Urinary bladder (tissue), 4 donors: Measurements from ENCODE around the gene ITPKB. TPM values are rescaled to one million over a fixed set of nuclear protein-coding genes. Genes with fewer than 3 reads are reported as not detected.

Experiments
- DNase-seq: peaks from one replicate; pipeline ENCODE4 v3.0.0-alpha.2; 2015; ENCODE audit errors: extremely low spot score
- H3K27ac ChIP-seq: one replicate; pipeline ENCODE4 v1.5.1; 2013; ENCODE audit warnings: low read depth, mild to moderate bottlenecking, moderate library complexity
- H3K36me3 ChIP-seq: one replicate; pipeline ENCODE4 v1.6.1; 2013; ENCODE audit warnings: mild to moderate bottlenecking, moderate library complexity; ENCODE audit not compliant: insufficient read depth
- H3K4me1 ChIP-seq: one replicate; pipeline ENCODE4 v1.6.1; 2013; ENCODE audit warnings: mild to moderate bottlenecking, moderate library complexity; ENCODE audit not compliant: insufficient read depth
- H3K4me3 ChIP-seq: one replicate; pipeline ENCODE4 v1.5.1; 2013; ENCODE audit warnings: low read depth, low read length
- WGBS: extraction: QIAGEN DNeasy Blood & Tissue Kit; methylation state at CpG from one replicate; pipeline ENCODE4 v1.1.7; 2013; 5-methylcytosine and 5-hydroxymethylcytosine counted together
- polyA plus RNA-seq: library from polyadenylated mRNA; stranded (reverse); fragments of 200-250 nt; gene quantifications from one replicate; pipeline ENCODE4 v1.2.3, GENCODE V29; 2013
- total RNA-seq: library from RNA; depleted of rRNA; stranded (reverse); fragments of >200 nt; gene quantifications from one replicate; pipeline ENCODE4 v1.2.3, GENCODE V29; 2014
- donor health status: healthy with polysubstance abuse.
- donor health status: healthy.

The ITPKB gene
- total and polyA plus RNA-seq, 2 donors = 21.6 to 62.3 TPM

GRCh38 chr1:226686440-226687425, 52.3 kb downstream of the ITPKB start:
- H3K36me3 ChIP-seq = no peaks in the 10 kb centered on the region
- no peak overlapping the region for H3K4me3 ChIP-seq
- H3K4me1 ChIP-seq = peaks cover 2% of the 10 kb centered on the region
- no peak overlapping the region for H3K27ac ChIP-seq
- no peak for DNase-seq
- 55% methylated on average over 12 of the region's 12 CpGs for WGBS

GRCh38 chr1:226685196-226685820, 53.8 kb downstream of the ITPKB start:
- Histone ChIP-seq H3K4me3 (no peak overlapping the region), H3K27ac (no peak overlapping the region)

DNA sequence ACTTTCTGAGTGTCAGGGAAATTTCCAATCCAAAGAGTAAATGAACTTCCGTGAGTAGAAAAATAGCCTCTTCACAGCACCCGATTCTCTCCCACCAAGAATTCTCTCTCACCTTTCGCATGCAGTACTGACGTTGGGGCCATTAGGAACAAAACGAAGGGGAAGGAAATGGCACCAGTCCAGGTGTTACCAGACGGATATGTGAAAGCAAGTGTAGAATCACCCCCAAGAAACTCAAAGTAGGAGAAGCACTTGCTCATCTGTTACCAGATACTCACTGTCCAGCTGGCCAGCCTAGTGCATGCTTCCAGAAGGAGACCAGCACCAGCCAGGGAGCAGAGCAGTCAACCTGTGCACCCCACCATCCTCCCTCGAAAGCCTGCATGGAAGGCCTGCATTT, 55.1 kb downstream of the ITPKB start:
- Histone ChIP-seq H3K4me1 (no peaks in the 10 kb centered on the region), H3K4me3 (no peak overlapping the region), H3K36me3 (no peaks in the 10 kb centered on the region), H3K27ac (no peak overlapping the region)
- DNase-seq = no peak
- 87% methylated on average over 7 of the region's 7 CpGs for WGBS

More at GRCh38 chr1:226685196-226685820, 53.8 kb downstream of the ITPKB start:
- H3K36me3 ChIP-seq = no peaks in the 10 kb centered on the region
- H3K4me1 ChIP-seq = no peaks in the 10 kb centered on the region
- DNase-seq = no peak
- WGBS = 84% methylated on average over 11 of the region's 11 CpGs

- H3K27ac ChIP-seq = no peak overlapping the region
Measured at GRCh38 chr1:226682871-226683814, 55.9 kb downstream of the ITPKB start.

DNA sequence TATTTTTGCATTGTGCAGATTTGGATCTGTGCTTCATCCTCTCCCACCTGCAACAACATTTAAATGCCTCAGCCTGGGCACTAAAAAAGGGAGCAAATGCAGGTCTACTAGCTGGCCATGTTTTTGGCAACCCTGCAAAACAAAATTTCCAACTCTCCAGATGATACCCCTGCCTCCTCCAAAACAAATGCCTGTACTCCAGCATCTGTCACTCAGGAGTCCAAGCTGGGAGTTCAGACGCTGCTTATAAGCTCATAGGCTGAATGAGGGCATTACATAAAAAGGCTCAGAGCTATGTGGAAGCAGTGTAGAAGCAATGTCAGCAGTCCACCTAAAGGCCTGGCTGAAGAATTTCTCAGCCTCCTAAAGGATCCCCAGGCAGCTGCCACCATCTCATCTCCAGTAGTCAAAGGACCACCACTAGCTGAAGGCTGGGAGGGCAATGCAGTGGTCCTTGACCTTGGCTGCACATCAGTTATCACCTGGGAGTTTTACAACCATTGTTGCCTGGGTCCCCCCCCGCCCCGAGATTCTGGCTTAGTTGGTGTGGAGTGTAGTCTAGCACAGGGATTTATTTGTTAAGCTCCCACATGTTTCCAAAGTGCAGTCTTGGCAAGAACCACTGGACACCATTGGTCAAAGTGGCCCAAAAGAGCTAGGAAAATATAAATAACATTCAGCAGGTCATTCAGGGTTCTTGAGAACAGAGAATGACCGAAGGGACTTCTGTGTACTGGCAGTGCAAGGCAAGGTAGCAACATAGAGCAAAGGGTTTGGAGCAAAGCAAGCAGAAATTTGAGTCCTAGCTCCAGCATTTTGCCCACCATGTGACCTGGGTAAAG, 57.2 kb downstream of the ITPKB start:
- DNase-seq = no peak

More at GRCh38 chr1:226682871-226683814, 55.9 kb downstream of the ITPKB start:
- DNase-seq = no peak
- Histone ChIP-seq H3K4me3 (no peak overlapping the region), H3K36me3 (no peaks in the 10 kb centered on the region), H3K4me1 (no peaks in the 10 kb centered on the region)
- 88% methylated on average over 9 of the region's 9 CpGs for WGBS

GRCh38 chr1:226680653-226681052, 58.4 kb downstream of the ITPKB start:
- no peak for DNase-seq
- no peak overlapping the region for H3K4me3 ChIP-seq
- no peak overlapping the region for H3K27ac ChIP-seq
- WGBS = 58% methylated on average over 5 of the region's 5 CpGs
- no peaks in the 10 kb centered on the region for H3K4me1 ChIP-seq
- no peaks in the 10 kb centered on the region for H3K36me3 ChIP-seq

More for the DNA sequence above, 57.2 kb downstream of the ITPKB start:
- Histone ChIP-seq H3K4me1 (no peaks in the 10 kb centered on the region), H3K27ac (no peak overlapping the region), H3K4me3 (no peak overlapping the region), H3K36me3 (no peaks in the 10 kb centered on the region)
- 41% methylated on average over 4 of the region's 4 CpGs for WGBS

DNA sequence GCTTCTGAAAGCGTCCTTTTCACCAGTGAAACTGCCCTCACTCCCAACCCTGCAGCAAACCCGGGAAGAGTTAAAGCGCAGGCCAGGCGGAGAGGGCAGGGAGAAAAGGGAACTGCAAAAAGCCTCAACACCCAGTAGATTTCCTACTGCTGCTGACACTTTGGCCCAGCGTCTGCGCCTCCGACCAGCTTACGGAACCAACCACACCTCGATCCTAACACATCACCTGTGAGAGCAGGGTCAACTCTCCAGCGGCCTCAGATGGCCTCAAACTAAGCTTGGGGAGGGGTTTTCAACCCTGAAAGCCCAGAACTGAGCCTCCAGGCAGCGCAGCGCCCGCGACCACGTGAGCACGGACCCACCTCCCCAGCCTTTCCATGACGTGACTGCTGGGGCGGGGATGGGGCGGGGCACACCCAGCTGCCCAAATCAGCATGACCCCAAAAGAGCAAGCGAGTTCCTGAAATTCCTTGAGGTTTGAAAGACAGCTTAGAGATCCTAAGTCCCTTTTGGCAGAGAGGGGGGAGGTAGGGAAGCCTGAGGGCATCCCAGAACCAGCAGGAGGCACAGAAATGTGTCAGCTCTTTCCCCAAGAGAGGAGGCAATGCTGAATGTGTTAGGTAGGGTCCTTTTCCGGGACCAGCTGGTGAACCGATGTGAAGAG, 59.1 kb downstream of the ITPKB start:
- WGBS = 4% methylated on average over 22 of the region's 22 CpGs
- H3K4me3 ChIP-seq = peak overlapping the region; percentile 41
- peak; percentile 59 for DNase-seq
- no peaks in the 10 kb centered on the region for H3K36me3 ChIP-seq
- peak overlapping the region; percentile 72 for H3K27ac ChIP-seq
- no peaks in the 10 kb centered on the region for H3K4me1 ChIP-seq

- H3K4me3 ChIP-seq = no peak overlapping the region
- no peaks in the 10 kb centered on the region for H3K36me3 ChIP-seq
- no peak for DNase-seq
- WGBS = 46% methylated on average over 2 of the region's 2 CpGs
- no peaks in the 10 kb centered on the region for H3K4me1 ChIP-seq
- no peak overlapping the region for H3K27ac ChIP-seq
Measured at GRCh38 chr1:226679262-226679661, 59.8 kb downstream of the ITPKB start.

- Histone ChIP-seq H3K36me3 (no peaks in the 10 kb centered on the region), H3K4me3 (no peak overlapping the region), H3K27ac (no peak overlapping the region), H3K4me1 (no peaks in the 10 kb centered on the region)
- WGBS = 84% methylated on average over 8 of the region's 8 CpGs
- no peak for DNase-seq
Measured at GRCh38 chr1:226678701-226679100, 60.4 kb downstream of the ITPKB start.

DNA sequence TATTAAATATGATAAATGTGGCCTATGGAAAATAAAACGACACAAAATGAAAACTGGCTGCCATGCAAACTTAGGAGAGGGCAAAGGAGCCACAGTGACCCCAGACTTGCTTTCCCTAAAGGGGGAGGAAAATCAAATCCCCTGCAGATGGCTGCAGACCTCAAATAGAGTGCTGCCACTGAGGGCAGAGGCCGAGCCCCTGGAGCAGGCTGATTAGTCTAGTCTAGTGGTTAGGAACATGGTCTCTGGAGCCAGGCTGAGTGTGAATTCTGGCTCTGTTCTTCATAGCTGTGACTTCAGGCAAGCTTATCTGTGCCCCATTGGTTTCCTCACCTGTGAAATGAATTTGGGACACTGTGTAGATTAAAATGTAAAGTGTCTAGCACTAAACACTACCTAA, 60.8 kb downstream of the ITPKB start:
- H3K4me1 ChIP-seq = no peaks in the 10 kb centered on the region
- no peak for DNase-seq
- 82% methylated on average over 2 of the region's 2 CpGs for WGBS

DNA sequence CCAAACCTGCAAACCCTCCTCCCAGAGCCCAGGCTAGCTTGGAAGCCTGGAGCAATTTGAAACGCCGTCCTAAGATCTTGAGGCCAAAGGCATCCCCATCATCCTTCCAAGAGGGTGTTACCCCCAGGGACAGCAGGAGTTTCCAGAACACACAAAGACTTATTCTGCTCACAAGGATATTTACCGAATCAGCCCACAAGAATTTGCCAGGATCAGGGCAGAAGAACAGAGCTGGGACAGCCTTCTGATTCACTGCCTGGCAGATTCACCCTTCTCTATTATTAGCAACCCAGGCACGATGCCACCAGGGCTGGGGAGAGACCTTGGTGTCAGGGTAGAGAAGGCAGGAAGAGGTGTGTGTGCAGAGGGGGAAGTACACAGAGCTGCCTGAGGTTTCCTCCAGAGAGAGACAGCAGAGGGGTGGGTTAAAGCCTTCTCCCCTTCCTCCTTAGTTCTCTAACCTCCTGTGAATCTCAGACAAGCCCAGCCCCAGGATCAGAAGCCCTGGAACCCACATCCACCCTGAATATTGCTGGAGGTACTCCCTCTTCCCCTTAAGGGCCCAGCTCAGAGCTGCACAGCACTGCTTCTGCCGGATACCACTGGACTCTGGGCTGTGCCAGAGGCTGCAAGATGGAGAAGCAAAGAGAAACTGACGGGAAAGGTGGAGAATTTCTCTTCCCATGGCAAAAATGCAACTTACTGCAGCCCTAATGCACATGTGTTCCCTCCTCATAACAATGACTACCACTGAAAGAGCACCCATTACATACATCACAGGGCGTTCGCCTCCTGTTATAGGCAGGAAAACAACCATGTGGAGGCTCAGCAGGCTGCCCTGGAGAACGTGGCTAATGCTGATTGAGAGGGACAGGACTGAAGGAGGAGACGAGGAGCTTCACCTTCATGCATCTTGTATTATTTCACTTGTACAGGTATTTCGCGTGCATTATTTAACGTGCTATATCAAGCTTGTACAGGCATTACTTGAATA, 61.8 kb downstream of the ITPKB start:
- 42% methylated on average over 13 of the region's 13 CpGs for WGBS
- no peak for DNase-seq
- Histone ChIP-seq H3K36me3 (no peaks in the 10 kb centered on the region), H3K4me1 (no peaks in the 10 kb centered on the region), H3K27ac (peak overlapping the region; percentile 62), H3K4me3 (no peak overlapping the region)

More for the DNA sequence above, 60.8 kb downstream of the ITPKB start:
- Histone ChIP-seq H3K4me3 (no peak overlapping the region), H3K27ac (no peak overlapping the region), H3K36me3 (no peaks in the 10 kb centered on the region)
